Hematopoietic multipotent progenitor cell treated with erythropoietin and hydrocortisone succinate and interleukin-3 and kit ligand, for 8 days (in vitro differentiated cells): ENCODE measurements around the gene STRADA.
A peak's percentile ranks its signal among the peaks of the same experiment; 100 is the strongest.
"Not testable (repeated sequence)": the region's sequence is repeated elsewhere in the genome, so short reads cannot be mapped to it uniquely, and the experiment has no call there.

Experiments
- DNase-seq: peaks from one replicate; pipeline ENCODE4 v3.0.0-alpha.2; 2015

Gene STRADA

GRCh38 chr17:63754046-63754445 lies 12.4 kb upstream of the STRADA start:
- DNase-seq = no peak

GRCh38 chr17:63753215-63753614 lies 11.6 kb upstream of the STRADA start:
- peak; percentile 10 for DNase-seq

- no peak for DNase-seq
Observed at GRCh38 chr17:63752707-63753106, 11.1 kb upstream of the STRADA start.

- peak; percentile 81 for DNase-seq
Observed at GRCh38 chr17:63751806-63752205, 10.2 kb upstream of the STRADA start.

- DNase-seq = no peak
Observed at GRCh38 chr17:63741143-63741407, 524 bp downstream of the STRADA start.

GRCh38 chr17:63740464-63741142 lies 996 bp downstream of the STRADA start:
- DNase-seq = peak; percentile 44

GRCh38 chr17:63735691-63736090 lies 5.9 kb downstream of the STRADA start:
- DNase-seq = no peak

GRCh38 chr17:63722403-63722802 lies 19.2 kb downstream of the STRADA start:
- DNase-seq = no peak

GRCh38 chr17:63720194-63720593 lies 21.4 kb downstream of the STRADA start:
- DNase-seq = not testable (repeated sequence)

GRCh38 chr17:63718988-63719387 lies 22.6 kb downstream of the STRADA start:
- no peak for DNase-seq

GRCh38 chr17:63716426-63716825 lies 25.2 kb downstream of the STRADA start:
- no peak for DNase-seq

GRCh38 chr17:63714550-63715277 lies 26.9 kb downstream of the STRADA start:
- no peak for DNase-seq

- no peak for DNase-seq
Observed at GRCh38 chr17:63709110-63709509, 32.5 kb downstream of the STRADA start.

- DNase-seq = no peak
Observed at GRCh38 chr17:63707151-63707550, 34.4 kb downstream of the STRADA start.

GRCh38 chr17:63706336-63707082 lies 35.1 kb downstream of the STRADA start:
- DNase-seq = no peak

GRCh38 chr17:63705657-63706056 lies 35.9 kb downstream of the STRADA start:
- DNase-seq = no peak

GRCh38 chr17:63704836-63705235 lies 36.8 kb downstream of the STRADA start:
- no peak for DNase-seq

GRCh38 chr17:63704259-63704576 lies 37.4 kb downstream of the STRADA start:
- no peak for DNase-seq

GRCh38 chr17:63703556-63704258 lies 37.9 kb downstream of the STRADA start:
- DNase-seq = no peak

GRCh38 chr17:63703029-63703428 lies 38.6 kb downstream of the STRADA start:
- no peak for DNase-seq

- DNase-seq = no peak
Observed at GRCh38 chr17:63702721-63703015, 38.9 kb downstream of the STRADA start.

GRCh38 chr17:63701868-63702720 lies 39.5 kb downstream of the STRADA start:
- peak; percentile 78 for DNase-seq

- DNase-seq = no peak
Observed at GRCh38 chr17:63701456-63701820, 40.2 kb downstream of the STRADA start.
